ENCODE data around the gene SETD9.
A peak's percentile ranks its signal among the peaks of the same experiment; 100 is the strongest.

The SETD9 gene

DNA sequence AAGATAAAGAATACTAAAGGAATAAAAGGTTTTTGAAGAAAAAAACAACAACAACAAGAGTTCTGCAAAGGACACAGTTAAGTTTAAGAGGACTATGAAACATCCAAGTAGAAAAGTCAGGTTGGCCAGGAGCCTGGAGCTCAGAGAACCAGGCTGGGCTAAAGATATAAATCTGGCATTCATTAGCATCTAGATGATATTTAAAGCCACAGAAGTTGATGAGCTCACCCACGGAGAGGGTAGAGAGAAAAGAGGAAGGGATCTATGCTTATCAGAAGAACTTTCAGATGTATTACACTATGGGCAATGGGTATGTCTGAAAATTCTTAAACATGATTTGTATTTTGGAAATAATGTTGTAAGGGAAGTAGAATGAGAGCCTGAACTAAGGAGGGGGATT is 32.6 kb downstream of the SETD9 start:
- no peak for DNase-seq

DNA sequence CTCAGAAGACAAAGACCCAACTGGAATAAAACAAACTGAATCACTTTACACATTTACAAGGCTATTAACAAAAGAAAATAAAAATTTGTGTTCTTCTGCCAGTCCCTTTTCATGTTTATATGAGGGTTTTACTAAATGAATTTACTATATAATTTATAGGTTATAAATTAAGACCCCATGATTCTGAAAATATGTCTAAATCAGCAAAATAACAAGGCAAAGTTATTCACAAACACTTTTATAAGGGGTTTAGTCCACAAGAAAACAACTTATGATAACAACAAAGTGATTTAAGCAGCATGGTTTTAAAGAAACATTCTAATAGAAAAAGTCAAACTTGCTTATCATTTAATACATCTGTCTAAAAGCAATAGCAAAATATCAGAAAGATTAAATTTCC is 37.7 kb downstream of the SETD9 start:
- DNase-seq, result no peak

DNA sequence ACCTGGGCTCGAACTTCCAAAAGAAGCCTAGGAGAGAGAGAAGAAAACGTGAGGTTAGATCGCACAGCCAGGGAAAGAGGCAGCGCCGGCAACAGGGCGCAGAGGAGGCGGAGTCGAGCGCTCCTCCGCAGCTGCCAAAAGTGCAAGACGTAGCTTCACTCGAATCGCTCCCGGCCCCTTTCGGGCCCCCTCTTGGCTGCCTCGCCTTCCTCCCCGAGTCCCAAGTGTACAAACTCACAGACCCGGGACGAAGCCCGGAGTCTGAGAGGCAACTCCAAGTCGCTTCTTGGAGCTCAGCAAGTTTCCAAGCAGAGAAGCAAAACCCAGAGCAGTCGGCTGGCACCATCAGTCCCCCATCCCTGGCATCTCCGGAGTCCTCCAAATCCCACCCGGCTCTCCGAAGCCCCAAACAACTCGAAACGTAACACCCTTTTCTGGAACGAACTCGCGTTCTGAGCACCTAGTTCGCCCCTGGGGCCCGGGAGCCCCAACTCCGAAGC is 41.3 kb downstream of the SETD9 start:
- peak in 1 of 2 experiments; percentile 50 for DNase-seq

DNA sequence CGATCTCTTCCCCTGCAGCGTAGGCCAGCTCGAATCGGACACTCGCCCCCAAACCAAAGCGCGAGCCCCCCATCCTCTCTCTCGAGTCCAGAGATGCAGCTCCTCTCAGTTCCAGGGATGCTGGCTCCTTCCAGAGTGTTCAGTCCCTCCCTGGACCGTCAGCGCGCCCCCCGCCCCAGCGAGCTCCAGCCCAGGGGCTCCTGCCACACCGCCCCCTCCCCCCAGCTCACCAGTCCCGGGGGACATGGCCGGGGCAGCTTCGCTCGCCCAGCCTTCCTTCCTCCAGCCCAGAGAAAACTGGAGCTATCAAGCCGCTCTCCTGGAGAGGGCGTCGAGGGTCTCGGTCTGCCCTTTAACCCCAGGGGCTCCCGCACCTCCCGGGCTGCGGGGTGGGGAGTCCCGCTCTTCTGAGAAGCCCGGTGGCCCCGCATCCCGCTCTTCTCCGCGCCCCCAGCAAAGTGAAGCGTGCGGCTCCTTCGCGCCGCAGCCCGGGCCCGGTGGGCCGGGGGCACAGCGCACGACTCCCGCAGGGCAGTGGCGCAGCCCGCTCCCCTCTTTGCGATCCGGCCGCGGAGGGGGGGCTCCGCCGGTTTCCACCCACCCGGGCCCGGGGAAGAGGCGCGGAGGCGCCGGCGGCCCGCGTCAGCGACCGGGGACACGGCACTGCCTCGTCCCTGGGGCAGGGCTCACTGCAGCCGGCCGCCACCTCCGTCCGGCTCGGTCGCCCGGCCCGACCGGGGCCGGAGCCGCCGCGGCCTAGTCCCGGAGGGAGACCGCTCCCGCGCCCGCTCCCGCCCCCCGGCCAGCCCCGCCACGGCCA is 41.9 kb downstream of the SETD9 start:
- DNase-seq, result peak; percentile 1 to 54

DNA sequence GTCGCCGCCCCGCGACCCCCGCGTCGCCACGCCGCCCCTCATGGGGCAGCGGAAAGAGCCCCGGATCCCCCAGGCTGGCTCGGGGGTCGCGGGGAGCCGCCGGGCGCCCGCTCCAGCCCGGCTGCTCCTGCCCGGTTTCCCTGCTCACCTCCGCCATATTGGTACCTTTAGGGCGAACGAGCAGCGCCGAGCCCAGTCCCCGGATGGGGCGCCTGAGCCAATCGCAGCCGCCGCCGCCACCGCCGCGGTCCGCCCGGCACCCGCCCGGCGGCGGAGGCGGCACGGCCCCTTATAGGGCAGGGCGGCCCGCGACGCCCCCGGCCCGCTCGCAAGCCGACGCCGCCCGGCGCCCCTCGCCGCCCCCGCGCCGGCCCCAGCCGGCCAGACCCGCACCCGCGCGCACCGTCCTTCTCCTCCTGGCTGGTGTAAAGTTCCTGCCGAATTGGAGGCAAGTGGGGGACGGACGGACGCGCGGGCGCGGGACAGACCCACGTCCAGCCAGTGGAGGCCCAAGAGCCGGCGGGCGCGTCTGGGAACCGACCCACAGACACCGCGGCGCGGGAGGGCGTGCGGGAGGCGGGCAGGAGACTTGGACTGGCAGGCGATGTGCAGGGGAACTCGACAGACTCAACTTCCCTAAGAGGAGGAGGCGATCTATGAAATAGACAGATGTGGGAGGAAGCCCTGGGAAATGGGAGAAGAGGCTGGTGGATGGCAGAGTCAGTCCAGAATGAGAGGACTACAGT is 42.7 kb downstream of the SETD9 start, which contains the start of gene MIER3:
TSS of gene MIER3 (minus strand) at position 178 of the 746 bp plus-strand sequence. CDS start at position 157, 21 bp downstream.
- DNase-seq, result peak; percentile 15 to 83

DNA sequence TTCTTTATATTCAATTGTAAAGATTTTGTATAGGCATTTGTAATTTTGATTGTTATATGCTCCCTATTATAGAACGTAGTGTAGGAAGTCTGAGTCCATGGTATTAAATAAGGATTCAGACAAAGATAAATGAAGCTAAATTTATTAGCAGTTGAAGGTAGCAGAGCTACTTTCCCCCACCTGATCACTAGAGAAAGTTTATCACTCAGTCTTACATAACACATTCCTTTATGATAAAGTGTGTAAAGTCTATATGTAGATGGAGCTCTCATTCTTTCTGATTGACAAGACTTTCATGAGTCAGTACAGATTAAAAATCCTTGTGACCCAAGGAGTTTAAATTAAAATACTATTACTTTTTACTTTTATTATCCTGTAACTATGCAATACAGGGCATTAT is 44.9 kb downstream of the SETD9 start:
- no peak for DNase-seq

DNA sequence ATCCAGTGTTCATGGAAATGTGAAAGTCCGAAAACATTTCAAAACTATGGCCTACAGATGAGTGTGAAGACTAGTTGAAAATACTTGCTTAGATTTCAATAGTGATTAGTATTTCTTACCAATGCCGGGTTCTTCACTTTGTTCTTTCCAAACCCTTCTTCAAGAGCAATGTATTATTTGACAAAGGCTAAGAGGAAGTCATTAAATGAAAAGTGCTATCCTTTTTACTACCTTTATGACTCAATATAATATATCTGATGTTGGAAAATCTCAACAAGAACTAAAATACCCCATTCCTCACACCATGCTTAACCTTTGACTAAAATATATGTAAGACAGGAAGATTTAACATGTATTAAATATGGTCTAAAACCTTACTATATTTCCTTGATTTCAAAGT is 49.2 kb downstream of the SETD9 start:
- no peak for DNase-seq

DNA sequence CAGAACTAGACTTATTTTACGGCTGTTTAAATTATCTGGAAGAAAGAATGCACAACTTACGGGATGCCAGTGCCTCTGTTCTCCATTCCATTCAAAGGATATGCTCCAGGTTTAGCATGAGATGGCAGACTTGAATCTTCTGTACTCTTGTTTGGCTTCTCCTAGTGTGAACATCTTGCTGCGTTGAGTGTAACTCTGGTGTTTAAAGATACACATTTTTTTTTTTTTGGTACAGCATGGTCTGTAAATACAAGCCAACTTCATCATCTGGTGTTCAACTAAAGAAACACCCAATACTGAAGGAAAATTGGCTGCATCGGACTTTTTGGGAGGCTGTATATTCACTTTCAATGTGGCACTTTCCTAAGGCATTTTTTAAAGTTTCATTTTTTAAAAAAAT is 49.9 kb downstream of the SETD9 start:
- DNase-seq, result no peak

DNA sequence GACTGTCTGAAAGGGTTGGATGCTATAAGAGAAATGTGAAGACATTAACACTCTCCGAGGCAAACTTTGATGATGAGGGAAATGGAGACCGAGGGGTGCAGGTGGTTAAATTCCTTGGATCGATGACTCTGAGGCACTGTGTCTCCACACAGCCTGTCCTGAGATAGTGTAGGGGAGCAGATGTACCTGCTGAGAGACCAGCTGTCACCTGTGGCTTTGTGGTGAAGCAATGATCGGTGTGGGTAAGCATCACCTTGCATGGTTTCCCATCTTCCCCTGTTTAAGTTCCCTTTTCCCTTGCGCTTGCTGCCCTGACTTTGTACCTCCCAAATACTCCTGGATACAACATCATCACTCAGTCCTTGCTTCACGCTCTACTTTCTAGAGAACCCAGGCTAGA is 52.4 kb downstream of the SETD9 start:
- DNase-seq, result no peak

DNA sequence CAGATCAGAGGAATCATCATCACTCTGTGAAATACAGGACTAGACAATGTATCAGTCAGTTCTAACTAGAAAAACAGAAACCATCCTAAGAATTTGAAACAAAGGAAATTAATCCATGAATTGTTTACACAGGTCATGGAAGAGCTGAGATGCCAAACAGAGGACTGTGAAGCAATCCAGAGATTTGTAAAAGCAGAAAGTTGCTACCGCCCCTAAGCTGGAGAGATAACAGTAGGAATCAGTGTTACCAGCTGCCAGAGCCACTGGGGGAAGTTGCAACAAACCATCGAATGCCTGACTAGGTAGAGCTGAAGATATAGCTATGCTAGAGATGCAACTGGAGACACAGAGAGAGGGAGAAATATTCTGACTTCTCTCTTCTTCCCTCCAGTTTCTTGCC is 52.9 kb downstream of the SETD9 start:
- no peak for DNase-seq

DNA sequence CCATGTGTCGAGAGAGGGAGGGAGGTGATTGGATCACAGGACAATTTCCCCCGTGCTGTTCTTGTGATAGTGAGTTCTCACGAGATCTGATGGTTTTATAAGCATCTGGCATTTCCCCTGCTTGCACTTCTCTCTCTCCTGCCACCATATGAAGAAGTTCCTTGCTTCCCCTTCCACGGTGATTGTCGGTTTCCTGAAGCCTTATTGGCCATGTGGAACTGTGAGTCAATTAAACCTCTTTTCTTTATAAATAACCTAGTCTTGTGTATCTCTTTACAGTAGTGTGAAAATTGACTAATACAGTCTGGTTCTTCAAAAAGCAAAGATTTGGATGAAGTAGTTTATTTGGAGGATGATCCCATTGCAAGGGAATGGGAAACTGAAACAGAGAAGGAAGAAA is 53.9 kb downstream of the SETD9 start:
- no peak for DNase-seq

DNA sequence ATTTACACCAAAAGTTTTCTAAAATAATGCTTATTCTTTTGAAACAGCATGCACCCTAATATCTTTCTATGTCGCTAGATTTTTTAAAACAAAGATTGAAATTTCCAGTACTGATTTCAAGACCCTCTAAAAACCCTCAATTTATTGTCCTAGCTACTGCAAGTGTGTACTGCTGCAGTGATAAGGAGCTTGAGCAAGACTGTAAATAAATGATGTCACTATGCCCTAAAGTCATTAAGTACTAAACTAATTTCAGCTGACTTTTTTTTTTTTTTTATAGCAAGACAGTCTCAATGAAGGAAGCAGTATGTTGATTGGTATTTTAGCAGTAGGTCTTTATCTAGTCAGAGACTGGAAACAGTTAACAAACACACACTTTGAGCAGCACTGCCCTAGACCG is 54.8 kb downstream of the SETD9 start:
- no peak for DNase-seq

Measured in NCI-H526 (cell line).